ENCODE measurements around the gene SPARC.

- TF ChIP-seq CTCF (IDR thresholded peaks at IDR 0.05; ENCODE audit: poor library complexity) (no peak), EZH2phosphoT487 (IDR thresholded peaks at IDR 0.05; ENCODE audit: low read depth, severe bottlenecking, unreplicated experiment) (no peak)
Measured at GRCh38 chr5:151700296-151700695, 13.6 kb upstream of the SPARC start.

All from hepatocyte (in vitro differentiated cells).